DMS153 treated with DMSO at 0.1 percent for 48 hours (cell line): ENCODE measurements around the gene ALOXE3.

Experiments
- DNase-seq: peaks from one replicate; lab custom pipeline; 2025; ENCODE audit not compliant: unreplicated experiment; lab: John Stamatoyannopoulos, UW

Gene ALOXE3

DNA sequence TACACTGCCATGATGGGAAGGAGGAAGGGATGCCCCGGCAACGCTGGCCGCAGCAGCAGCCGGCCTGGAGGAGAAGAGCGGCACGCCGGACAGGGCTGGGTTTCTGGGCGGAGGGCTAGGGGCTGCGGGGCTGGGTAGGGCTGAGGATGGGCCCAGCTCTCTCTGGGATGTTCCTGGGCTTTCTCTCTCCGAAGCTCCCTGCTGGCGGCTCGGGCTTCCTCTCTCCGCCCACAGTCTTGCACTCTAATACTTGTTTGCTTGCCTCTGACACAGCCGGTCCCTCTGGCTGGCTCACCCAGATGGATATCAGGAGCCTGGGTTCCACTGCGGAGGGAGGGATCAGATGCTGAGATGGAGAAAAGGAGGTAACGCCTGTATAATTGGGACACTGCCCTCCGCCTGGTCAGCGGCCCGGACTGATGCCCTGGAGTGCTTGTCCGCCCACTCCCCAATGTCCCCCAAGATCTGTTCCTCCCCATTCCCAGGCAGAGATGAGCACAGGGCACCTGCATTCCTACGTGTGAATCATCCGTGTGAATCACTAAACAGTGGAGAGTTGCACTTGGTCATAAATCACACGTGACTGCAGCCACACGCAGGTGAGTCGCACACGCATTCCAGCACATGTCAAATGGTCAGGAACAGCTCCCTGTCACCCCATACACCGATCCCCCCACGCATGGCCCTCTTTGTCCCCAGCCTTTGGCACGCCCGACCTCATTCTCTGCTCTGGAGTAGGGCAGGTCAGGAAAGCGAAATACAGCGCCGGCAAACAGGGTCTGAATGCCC lies at the start of gene ALOXE3:
Gene ALOXE3, minus strand, starts transcription at position 535 of the 789 bp plus-strand sequence. Its CDS starts 524 bp downstream, at position 11.
- DNase-seq, result no peak

- DNase-seq, result no peak
Measured at GRCh38 chr17:8167526-8167925, 49.2 kb upstream of the ALOXE3 start.

GRCh38 chr17:8166731-8167130 lies 48.4 kb upstream of the ALOXE3 start:
- DNase-seq, result no peak

DNA sequence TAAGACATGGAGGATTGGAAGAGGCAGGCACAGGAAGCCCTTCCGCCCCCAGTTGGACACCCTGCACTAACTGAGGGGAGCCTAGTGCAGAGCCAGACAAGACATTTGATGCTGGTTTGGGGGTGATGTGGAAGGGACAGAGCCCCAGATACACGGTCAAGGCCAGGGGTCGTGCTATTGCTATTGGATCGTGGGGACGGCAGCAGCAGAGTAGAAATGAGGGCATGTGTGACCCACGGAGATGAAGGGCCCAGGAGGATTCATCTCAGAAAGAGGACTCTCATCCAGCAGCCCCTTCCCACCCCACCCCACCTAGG lies 46.5 kb upstream of the ALOXE3 start:
- no peak for DNase-seq

DNA sequence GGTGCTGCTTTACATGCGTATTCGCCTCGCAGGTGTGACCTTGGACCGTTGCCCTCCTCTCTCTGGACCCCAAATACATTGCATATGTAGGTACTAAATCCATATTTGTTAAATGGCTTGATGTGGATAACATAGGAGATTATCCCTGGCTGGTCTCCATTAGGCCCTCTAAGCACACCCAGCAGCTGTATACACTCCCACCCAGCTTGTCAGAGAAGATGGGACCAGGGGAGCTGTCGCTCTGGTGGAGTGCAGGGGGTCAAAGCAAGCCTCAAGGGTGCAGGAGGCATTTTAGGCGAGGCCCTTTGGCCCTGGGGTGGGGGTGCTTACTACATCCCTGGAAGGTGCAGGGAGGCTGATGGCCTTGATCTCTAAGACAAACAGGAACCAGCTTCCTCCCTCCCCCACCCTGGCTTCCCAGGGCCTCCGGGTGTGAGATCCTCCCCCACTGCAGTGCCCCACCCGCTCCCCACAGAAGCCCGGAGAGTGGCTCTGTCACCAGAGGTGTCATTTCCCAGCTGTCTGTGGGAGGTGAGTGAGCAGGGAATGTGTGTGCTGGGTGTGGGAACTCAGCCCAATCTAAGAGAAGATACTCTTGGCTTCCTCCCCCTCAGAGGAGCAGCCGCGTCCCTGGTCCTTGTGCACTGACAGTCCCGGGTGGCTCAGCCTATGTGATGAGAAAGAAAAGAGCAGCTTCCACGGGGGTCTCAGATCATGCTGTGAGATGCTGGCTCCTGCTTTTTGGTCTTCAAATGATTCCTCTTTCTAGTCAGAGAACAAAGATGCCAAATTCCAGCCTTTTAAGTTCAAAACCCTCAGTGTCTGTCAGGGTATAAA lies 45.9 kb upstream of the ALOXE3 start:
- DNase-seq, result no peak

DNA sequence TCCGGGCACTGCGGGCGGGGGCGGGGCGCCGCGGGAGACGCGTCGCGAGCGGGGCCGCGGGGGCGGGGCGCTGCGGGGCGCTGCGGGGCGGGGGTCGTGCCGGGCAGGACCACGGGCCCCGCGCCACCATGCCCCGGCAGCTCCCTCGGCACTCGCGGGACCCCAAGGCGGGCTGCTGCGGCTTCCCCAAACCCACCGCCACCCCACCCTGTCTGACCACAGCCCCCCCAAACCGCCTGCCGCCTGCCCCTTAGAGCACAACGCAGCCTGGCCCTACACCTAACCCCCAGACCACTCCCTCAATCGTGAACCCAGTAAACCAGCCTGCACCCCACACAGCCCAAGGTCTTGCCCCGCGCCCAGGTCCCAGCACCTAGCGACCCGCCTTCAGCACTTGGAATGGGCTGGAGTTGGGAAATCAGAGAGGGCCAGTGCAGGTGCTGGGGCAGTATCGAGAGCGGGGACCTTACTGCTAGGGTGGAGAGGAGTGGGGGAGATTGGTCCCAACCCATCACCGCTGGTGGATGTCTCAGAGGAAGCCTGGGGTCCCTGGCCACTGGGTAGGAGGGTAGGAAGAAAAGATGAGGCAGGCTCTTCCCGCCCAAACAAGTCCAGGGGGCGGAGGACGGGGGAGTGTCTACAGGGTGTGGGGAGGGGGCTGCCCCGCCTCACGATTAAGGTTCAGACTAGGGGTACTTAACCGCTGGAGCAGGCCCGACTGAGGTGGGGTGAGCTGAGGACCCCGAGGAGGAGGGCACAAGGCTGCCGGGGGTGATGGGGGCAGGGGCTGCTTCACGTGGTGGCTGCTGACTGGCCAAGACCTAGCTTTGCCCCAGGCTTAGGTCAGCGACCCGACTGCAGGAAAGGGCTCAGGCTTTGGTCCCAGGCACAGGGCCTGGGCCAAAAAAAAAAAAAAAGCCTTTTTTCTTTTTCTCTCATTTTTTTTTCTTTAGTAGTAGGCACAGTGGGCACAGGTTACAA lies 45.0 kb upstream of the ALOXE3 start:
- no peak for DNase-seq

DNA sequence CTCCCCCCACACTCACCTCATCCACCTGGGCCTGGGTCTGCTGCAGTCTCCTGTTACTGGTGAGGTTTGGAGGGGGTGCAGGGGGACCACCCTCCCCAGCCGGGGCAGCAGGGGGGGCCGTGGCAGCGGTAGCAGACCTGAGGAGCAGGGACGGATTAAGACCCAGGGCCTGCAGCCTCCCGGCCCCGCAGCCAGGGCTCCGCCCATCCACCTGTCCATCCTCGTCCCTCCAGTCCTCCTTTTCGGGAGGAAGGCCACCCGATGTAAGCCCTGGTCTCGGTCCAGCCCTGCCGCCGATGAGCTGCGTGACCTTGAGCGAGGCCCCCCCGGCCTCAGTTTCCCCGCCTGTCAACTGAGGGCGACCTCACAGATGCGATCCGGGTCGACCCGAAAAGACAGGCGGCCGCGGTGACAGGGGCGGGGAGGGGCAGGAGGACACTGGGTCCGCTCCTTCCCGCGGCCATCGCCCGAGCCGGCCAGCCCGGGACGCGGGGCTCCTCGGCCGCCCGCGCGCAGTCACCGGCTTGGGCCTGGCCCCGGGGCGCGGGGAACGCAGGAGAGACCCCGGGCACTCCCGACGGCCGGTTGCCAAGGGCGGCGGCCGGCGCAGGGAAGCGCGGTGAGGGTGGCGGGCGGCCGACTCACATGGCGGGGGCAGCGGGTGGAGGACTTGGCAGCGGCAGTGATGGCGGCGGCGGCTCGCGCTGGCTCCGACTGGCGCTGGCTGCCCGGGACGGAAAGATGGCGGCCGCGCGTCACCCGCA lies 44.1 kb upstream of the ALOXE3 start, which contains the start of gene VAMP2:
Gene VAMP2, minus strand, starts transcription at position 716 of the 764 bp plus-strand sequence. Its CDS starts 69 bp downstream, at position 647.
- DNase-seq, result no peak

- DNase-seq, result no peak
Measured at GRCh38 chr17:8161289-8162232, 43.2 kb upstream of the ALOXE3 start.

DNA sequence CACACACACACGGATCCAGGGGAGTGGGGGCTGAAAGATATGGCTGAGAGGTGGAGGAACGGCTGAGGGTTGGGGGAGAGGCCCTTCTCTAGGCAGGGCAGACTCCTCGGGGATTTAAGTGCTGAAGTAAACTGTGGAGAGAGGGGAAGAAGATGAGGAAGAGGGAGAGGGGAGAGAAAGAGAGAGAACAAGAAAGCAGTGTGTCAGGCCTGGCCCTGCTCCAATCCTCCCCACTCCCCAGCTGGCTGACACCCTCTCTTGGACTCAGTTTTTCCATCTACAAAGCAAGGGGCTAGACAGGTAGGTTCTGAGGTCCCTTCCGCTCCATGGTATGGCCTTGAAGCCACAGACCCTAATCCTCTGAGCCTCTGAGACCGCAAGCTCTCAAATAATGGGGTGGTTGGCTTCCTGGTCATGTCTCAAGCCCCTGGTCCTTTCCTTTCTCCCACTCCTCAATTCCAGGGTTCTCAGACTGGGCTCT lies 42.5 kb upstream of the ALOXE3 start:
- DNase-seq, result no peak

GRCh38 chr17:8160224-8160577 lies 41.9 kb upstream of the ALOXE3 start:
- no peak for DNase-seq

- no peak for DNase-seq
Measured at GRCh38 chr17:8159459-8160223, 41.3 kb upstream of the ALOXE3 start.

GRCh38 chr17:8159032-8159400 lies 40.7 kb upstream of the ALOXE3 start:
- no peak for DNase-seq

DNA sequence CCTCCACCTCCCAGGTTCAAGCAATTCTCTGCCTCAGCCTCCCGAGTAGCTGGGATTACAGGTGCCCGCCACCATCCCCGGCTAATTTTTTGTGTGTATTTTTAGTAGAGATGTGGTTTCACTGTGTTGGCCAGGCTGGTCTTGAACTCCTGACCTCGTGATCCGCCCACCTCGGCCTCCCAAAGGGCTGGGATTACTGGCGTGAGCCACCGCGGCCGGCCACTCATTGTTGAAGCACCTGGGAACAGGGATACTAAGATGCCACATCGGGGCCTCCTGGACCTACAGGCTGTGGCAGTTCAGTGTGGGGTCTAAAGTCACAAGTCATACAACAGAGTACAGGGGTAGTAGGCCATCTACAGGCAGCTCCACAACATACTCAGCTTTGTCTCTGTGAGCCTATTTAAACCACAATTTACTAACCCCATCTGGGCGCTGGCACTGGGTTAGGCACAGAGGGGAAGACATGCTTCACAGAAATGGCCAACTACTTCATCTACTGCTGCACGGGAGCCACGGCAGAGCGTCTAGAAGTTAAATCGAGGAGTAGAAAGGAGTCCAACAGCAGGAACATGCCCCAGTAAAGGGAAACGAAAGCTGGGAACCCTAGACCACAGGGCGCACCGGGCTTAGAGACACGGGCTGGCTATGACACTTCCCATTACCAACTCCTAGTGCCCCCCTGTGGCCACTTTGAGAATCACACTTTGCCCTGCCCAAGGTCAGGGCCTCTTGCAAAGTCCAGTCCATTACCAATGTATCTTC lies 40.1 kb upstream of the ALOXE3 start:
- DNase-seq, result no peak

DNA sequence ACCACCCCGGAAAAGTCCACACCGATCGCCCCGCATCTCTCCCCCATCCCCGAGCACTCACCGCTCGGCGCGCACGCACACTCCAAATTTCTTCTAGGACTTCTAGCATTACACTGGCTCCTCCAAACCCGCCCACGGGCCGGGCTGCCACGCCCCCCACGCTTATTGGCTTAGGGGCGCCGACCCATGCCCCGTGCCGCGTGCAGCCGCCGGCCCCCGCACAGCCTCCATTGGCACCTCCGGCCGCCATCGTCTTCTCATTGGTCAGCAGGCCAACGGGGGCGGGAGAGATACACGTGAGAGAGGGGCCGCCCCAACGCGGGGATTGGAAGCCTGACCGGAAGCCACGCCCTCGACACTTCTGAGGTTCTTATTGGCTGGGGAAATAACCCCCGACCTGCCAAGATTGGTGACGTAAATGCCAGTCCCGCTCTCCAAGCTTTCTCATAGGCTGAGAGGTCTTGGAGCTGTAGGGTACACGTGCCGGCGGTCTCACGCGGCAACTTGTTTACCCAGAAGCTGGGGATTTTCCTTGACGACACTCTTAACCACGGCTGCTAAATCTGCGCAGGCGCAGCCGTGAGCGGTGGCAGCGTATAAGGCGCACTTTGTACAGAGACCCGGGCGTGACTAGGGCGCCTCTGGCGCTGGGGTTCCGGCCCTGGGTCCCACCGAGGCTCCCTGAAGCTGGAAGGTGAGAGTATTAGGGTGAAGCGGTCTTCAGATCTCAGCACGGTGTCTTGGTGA lies 38.1 kb upstream of the ALOXE3 start:
- peak; percentile 81 for DNase-seq

- no peak for DNase-seq
Measured at GRCh38 chr17:8155996-8156245, 37.6 kb upstream of the ALOXE3 start.

GRCh38 chr17:8155231-8155995 lies 37.1 kb upstream of the ALOXE3 start:
- no peak for DNase-seq
